HG03439 (cell line): Measurements from ENCODE around the gene RNF19B.
"Not testable (repeated sequence)": the region's sequence is repeated elsewhere in the genome, so short reads cannot be mapped to it uniquely, and the experiment has no call there.

Source experiments
- ATAC-seq: cut with Tn5 transposase; IDR thresholded peaks from one replicate; pipeline ENCODE4 v1.9.1; 2021; ENCODE audit warnings: mild to moderate bottlenecking, moderate library complexity; ENCODE audit not compliant: unreplicated experiment

The RNF19B gene

GRCh38 chr1:32934535-32934934 is 30.1 kb downstream of the RNF19B start:
- ATAC-seq = no peak

- no peak for ATAC-seq
Measured at GRCh38 chr1:32933742-32934322, 30.8 kb downstream of the RNF19B start.

GRCh38 chr1:32931760-32932159 is 32.8 kb downstream of the RNF19B start:
- ATAC-seq = no peak

GRCh38 chr1:32929366-32929765 is 35.2 kb downstream of the RNF19B start:
- no peak for ATAC-seq

GRCh38 chr1:32928715-32929114 is 35.9 kb downstream of the RNF19B start:
- ATAC-seq = no peak

GRCh38 chr1:32928285-32928684 is 36.3 kb downstream of the RNF19B start:
- no peak for ATAC-seq

- ATAC-seq = no peak
Measured at GRCh38 chr1:32927441-32927840, 37.2 kb downstream of the RNF19B start.

GRCh38 chr1:32926562-32926961 is 38.0 kb downstream of the RNF19B start:
- no peak for ATAC-seq

- no peak for ATAC-seq
Measured at GRCh38 chr1:32925403-32926162, 39.0 kb downstream of the RNF19B start.

GRCh38 chr1:32924881-32925344 is 39.7 kb downstream of the RNF19B start:
- no peak for ATAC-seq

GRCh38 chr1:32920833-32921232 is 43.8 kb downstream of the RNF19B start:
- ATAC-seq = no peak

- ATAC-seq = no peak
Measured at GRCh38 chr1:32919811-32920733, 44.5 kb downstream of the RNF19B start.

GRCh38 chr1:32918179-32918578 is 46.4 kb downstream of the RNF19B start:
- ATAC-seq = no peak

- ATAC-seq = no peak
Measured at GRCh38 chr1:32917521-32917920, 47.1 kb downstream of the RNF19B start.

GRCh38 chr1:32915766-32916706 is 48.6 kb downstream of the RNF19B start:
- no peak for ATAC-seq

GRCh38 chr1:32910319-32910718 is 54.3 kb downstream of the RNF19B start:
- ATAC-seq = no peak

GRCh38 chr1:32907435-32907834 is 57.2 kb downstream of the RNF19B start:
- ATAC-seq = no peak

GRCh38 chr1:32906654-32907053 is 58.0 kb downstream of the RNF19B start:
- no peak for ATAC-seq

- not testable (repeated sequence) for ATAC-seq
Measured at GRCh38 chr1:32905588-32905987, 59.0 kb downstream of the RNF19B start.

GRCh38 chr1:32904797-32905196 is 59.8 kb downstream of the RNF19B start:
- no peak for ATAC-seq
